HepG2 (cell line): ENCODE results near the gene NDUFS4.
"Not testable (repeated sequence)": the region's sequence is repeated elsewhere in the genome, so short reads cannot be mapped to it uniquely, and the experiment has no call there.

Experiments
- AFF4 ChIP-seq: sonication (generic); formaldehyde crosslinking; IDR thresholded peaks from 2 replicates; pipeline ENCODE4 v1.4.0; 2020; ENCODE audit warnings: missing genetic modification reagents
- ARNT ChIP-seq: fragments of 450-650 bp; IDR thresholded peaks from 2 replicates; pipeline ENCODE4 v1.6.1; 2017
- BHLHE40 ChIP-seq: IDR thresholded peaks from 2 replicates; pipeline ENCODE4 v1.6.1; 2011; ENCODE audit warnings: low read length, improper control_type of control experiment
- EZH2 ChIP-seq: conservative IDR thresholded peaks from 2 replicates; pipeline ENCODE4 v1.6.1; 2012; ENCODE audit warnings: mild to moderate bottlenecking, low read depth, low read length, moderate library complexity
- GABPA ChIP-seq, 2 experiments: IDR thresholded peaks; 2 replicates each; pipeline ENCODE4 v1.6.1; 2011 to 2016; ENCODE audit warnings: low read depth in 2 of 2, low read length in 1 of 2, missing biosample characterization in 1 of 2, missing genetic modification characterization in 1 of 2
- PHF21A ChIP-seq: sonication (generic); formaldehyde crosslinking; IDR thresholded peaks from 2 replicates; pipeline ENCODE4 v1.5.0; 2020; ENCODE audit warnings: mild to moderate bottlenecking, missing genetic modification reagents
- POLR2AphosphoS5 ChIP-seq: IDR thresholded peaks from 2 replicates; pipeline ENCODE4 v1.6.1; 2012; ENCODE audit warnings: low read depth, low read length
- YEATS2 ChIP-seq: sonication (generic); formaldehyde crosslinking; IDR thresholded peaks from 2 replicates; pipeline ENCODE4 v1.4.0; 2020; ENCODE audit warnings: missing genetic modification reagents, borderline replicate concordance
- ZNF737 ChIP-seq: sonication (generic); formaldehyde crosslinking; IDR thresholded peaks from 2 replicates; pipeline ENCODE4 v1.5.0; 2020; ENCODE audit warnings: missing genetic modification reagents, mild to moderate bottlenecking, borderline replicate concordance
- TF ChIP-seq, protein P1 (sequence below): sonication (generic); formaldehyde crosslinking; IDR thresholded peaks from 2 replicates; pipeline ENCODE4 v1.4.0; 2020; ENCODE audit warnings: mild to moderate bottlenecking, missing genetic modification reagents
- TF ChIP-seq, protein P2 (sequence below): sonication (generic); formaldehyde crosslinking; IDR thresholded peaks from 2 replicates; pipeline ENCODE4 v1.4.0; 2020; ENCODE audit warnings: missing genetic modification reagents
- TF ChIP-seq, protein P3 (sequence below): sonication (generic); formaldehyde crosslinking; IDR thresholded peaks from 2 replicates; pipeline ENCODE4 v1.5.0; 2020; ENCODE audit warnings: mild to moderate bottlenecking, missing genetic modification reagents
- TF ChIP-seq, protein P4 (sequence below): sonication (generic); formaldehyde crosslinking; IDR thresholded peaks from 2 replicates; pipeline ENCODE4 v1.5.0; 2020; ENCODE audit warnings: mild to moderate bottlenecking, missing genetic modification reagents, moderate library complexity

DNA sequence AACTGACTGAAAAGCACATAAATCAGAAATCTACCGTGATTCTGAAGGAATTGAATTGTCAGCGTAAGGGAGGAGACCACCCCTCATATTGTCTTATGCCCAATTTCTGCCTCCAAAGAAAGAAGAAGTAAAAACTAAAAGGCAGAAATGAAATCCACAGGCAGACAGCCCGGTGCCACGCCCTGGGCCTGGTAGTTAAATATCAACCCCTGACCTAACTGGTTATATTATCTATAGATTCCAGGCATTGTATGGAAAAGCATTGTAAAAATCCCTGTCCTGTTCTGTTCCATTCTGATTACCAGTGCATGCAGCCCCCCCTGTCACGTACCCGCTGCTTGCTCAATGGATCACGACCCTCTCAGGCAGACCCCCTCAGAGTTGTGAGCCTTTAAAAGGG lies 11.9 kb upstream of the NDUFS4 start:
- not testable (repeated sequence) for TF ChIP-seq YEATS2 (CRISPR knock-in tag); GABPA (IDR thresholded peaks at IDR 0.05; ENCODE audit: low read depth, low read length); GABPA (CRISPR knock-in tag; IDR thresholded peaks at IDR 0.05; ENCODE audit: low read depth); PHF21A (CRISPR knock-in tag); ZNF737 (CRISPR knock-in tag); BHLHE40; EZH2; ARNT; POLR2AphosphoS5; AFF4 (CRISPR knock-in tag)
- TF ChIP-seq, protein P1, sequence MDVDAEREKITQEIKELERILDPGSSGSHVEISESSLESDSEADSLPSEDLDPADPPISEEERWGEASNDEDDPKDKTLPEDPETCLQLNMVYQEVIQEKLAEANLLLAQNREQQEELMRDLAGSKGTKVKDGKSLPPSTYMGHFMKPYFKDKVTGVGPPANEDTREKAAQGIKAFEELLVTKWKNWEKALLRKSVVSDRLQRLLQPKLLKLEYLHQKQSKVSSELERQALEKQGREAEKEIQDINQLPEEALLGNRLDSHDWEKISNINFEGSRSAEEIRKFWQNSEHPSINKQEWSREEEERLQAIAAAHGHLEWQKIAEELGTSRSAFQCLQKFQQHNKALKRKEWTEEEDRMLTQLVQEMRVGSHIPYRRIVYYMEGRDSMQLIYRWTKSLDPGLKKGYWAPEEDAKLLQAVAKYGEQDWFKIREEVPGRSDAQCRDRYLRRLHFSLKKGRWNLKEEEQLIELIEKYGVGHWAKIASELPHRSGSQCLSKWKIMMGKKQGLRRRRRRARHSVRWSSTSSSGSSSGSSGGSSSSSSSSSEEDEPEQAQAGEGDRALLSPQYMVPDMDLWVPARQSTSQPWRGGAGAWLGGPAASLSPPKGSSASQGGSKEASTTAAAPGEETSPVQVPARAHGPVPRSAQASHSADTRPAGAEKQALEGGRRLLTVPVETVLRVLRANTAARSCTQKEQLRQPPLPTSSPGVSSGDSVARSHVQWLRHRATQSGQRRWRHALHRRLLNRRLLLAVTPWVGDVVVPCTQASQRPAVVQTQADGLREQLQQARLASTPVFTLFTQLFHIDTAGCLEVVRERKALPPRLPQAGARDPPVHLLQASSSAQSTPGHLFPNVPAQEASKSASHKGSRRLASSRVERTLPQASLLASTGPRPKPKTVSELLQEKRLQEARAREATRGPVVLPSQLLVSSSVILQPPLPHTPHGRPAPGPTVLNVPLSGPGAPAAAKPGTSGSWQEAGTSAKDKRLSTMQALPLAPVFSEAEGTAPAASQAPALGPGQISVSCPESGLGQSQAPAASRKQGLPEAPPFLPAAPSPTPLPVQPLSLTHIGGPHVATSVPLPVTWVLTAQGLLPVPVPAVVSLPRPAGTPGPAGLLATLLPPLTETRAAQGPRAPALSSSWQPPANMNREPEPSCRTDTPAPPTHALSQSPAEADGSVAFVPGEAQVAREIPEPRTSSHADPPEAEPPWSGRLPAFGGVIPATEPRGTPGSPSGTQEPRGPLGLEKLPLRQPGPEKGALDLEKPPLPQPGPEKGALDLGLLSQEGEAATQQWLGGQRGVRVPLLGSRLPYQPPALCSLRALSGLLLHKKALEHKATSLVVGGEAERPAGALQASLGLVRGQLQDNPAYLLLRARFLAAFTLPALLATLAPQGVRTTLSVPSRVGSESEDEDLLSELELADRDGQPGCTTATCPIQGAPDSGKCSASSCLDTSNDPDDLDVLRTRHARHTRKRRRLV (CRISPR knock-in tag): not testable (repeated sequence)
- TF ChIP-seq, protein P2, sequence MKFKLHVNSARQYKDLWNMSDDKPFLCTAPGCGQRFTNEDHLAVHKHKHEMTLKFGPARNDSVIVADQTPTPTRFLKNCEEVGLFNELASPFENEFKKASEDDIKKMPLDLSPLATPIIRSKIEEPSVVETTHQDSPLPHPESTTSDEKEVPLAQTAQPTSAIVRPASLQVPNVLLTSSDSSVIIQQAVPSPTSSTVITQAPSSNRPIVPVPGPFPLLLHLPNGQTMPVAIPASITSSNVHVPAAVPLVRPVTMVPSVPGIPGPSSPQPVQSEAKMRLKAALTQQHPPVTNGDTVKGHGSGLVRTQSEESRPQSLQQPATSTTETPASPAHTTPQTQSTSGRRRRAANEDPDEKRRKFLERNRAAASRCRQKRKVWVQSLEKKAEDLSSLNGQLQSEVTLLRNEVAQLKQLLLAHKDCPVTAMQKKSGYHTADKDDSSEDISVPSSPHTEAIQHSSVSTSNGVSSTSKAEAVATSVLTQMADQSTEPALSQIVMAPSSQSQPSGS (CRISPR knock-in tag): not testable (repeated sequence)
- TF ChIP-seq, protein P3, sequence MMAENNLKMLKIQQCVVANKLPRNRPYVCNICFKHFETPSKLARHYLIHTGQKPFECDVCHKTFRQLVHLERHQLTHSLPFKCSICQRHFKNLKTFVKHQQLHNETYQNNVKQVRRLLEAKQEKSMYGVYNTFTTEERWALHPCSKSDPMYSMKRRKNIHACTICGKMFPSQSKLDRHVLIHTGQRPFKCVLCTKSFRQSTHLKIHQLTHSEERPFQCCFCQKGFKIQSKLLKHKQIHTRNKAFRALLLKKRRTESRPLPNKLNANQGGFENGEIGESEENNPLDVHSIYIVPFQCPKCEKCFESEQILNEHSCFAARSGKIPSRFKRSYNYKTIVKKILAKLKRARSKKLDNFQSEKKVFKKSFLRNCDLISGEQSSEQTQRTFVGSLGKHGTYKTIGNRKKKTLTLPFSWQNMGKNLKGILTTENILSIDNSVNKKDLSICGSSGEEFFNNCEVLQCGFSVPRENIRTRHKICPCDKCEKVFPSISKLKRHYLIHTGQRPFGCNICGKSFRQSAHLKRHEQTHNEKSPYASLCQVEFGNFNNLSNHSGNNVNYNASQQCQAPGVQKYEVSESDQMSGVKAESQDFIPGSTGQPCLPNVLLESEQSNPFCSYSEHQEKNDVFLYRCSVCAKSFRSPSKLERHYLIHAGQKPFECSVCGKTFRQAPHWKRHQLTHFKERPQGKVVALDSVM: not testable (repeated sequence)
- TF ChIP-seq, protein P4, sequence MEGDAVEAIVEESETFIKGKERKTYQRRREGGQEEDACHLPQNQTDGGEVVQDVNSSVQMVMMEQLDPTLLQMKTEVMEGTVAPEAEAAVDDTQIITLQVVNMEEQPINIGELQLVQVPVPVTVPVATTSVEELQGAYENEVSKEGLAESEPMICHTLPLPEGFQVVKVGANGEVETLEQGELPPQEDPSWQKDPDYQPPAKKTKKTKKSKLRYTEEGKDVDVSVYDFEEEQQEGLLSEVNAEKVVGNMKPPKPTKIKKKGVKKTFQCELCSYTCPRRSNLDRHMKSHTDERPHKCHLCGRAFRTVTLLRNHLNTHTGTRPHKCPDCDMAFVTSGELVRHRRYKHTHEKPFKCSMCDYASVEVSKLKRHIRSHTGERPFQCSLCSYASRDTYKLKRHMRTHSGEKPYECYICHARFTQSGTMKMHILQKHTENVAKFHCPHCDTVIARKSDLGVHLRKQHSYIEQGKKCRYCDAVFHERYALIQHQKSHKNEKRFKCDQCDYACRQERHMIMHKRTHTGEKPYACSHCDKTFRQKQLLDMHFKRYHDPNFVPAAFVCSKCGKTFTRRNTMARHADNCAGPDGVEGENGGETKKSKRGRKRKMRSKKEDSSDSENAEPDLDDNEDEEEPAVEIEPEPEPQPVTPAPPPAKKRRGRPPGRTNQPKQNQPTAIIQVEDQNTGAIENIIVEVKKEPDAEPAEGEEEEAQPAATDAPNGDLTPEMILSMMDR (CRISPR knock-in tag): not testable (repeated sequence)
